Measurements from ENCODE around the gene FAM241A. TPM values are rescaled to one million over a fixed set of nuclear protein-coding genes. Genes with fewer than 3 reads are reported as not detected.
"Not testable (repeated sequence)": the region's sequence is repeated elsewhere in the genome, so short reads cannot be mapped to it uniquely, and the experiment has no call there.

FAM241A gene
- total RNA-seq, 1 donor from 2014 or later, result 0.19 TPM

DNA sequence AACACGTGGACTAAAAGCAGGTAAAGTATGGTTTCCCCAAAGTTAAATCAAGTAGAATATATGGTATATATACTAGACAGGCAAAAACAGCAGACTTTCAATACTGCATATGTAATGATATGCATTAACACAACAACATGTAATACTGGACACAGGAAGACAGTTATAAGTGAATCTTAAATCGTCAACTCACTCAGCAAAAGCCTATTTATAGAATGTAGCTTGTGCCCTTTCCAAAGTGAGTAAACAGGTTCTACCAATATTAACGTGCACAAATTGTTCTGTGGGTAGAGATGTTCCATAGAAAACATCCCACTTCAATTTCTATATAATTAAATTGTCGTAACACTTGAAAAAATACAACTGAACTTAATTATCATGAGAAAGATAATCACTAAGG lies 30.6 kb downstream of the FAM241A start:
- no peaks in the 10 kb centered on the region for H3K36me3 Mint-ChIP-seq (ENCODE audit: unreplicated experiment)
- TF ChIP-seq, protein P1, sequence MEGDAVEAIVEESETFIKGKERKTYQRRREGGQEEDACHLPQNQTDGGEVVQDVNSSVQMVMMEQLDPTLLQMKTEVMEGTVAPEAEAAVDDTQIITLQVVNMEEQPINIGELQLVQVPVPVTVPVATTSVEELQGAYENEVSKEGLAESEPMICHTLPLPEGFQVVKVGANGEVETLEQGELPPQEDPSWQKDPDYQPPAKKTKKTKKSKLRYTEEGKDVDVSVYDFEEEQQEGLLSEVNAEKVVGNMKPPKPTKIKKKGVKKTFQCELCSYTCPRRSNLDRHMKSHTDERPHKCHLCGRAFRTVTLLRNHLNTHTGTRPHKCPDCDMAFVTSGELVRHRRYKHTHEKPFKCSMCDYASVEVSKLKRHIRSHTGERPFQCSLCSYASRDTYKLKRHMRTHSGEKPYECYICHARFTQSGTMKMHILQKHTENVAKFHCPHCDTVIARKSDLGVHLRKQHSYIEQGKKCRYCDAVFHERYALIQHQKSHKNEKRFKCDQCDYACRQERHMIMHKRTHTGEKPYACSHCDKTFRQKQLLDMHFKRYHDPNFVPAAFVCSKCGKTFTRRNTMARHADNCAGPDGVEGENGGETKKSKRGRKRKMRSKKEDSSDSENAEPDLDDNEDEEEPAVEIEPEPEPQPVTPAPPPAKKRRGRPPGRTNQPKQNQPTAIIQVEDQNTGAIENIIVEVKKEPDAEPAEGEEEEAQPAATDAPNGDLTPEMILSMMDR (IDR thresholded peaks at IDR 0.05), result no peak
- H3K27me3 Mint-ChIP-seq (ENCODE audit: unreplicated experiment), result no peaks in the 10 kb centered on the region
- no peak overlapping the region for H3K27ac Mint-ChIP-seq (ENCODE audit: unreplicated experiment)
- H3K4me3 Mint-ChIP-seq (ENCODE audit: unreplicated experiment), result no peak overlapping the region
- DNase-seq (ENCODE audit: extremely low spot score, unreplicated experiment), result no peak
- H3K9me3 Mint-ChIP-seq (ENCODE audit: unreplicated experiment), result no peaks in the 10 kb centered on the region
- peaks cover 4% of the 10 kb centered on the region for H3K4me1 Mint-ChIP-seq (ENCODE audit: unreplicated experiment)

DNA sequence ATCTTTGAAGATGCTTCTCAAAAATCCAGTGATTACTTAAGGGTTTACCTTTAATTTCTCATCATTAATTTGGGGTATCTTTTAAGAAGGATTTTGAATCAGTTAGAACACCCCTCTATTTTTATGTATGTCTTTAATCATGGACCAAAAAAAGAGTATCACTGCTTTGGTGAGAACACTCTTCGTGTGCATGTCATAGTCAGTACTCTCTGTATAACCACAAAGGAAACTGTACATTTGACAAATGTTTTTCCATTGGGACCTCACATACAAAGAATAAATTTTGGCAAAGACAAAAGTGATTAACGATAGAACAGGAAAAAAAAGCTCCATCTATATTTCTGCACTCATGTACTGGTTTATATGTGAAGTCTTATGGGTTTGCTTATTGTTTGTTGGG lies 31.3 kb downstream of the FAM241A start:
- no peaks in the 10 kb centered on the region for H3K4me1 Mint-ChIP-seq (ENCODE audit: unreplicated experiment)
- H3K4me3 Mint-ChIP-seq (ENCODE audit: unreplicated experiment), result no peak overlapping the region
- TF ChIP-seq, protein P1 (IDR thresholded peaks at IDR 0.05), result no peak
- no peaks in the 10 kb centered on the region for H3K36me3 Mint-ChIP-seq (ENCODE audit: unreplicated experiment)
- DNase-seq (ENCODE audit: extremely low spot score, unreplicated experiment), result no peak
- no peak overlapping the region for H3K27ac Mint-ChIP-seq (ENCODE audit: unreplicated experiment)
- no peaks in the 10 kb centered on the region for H3K9me3 Mint-ChIP-seq (ENCODE audit: unreplicated experiment)
- peaks cover 3% of the 10 kb centered on the region for H3K27me3 Mint-ChIP-seq (ENCODE audit: unreplicated experiment)

DNA sequence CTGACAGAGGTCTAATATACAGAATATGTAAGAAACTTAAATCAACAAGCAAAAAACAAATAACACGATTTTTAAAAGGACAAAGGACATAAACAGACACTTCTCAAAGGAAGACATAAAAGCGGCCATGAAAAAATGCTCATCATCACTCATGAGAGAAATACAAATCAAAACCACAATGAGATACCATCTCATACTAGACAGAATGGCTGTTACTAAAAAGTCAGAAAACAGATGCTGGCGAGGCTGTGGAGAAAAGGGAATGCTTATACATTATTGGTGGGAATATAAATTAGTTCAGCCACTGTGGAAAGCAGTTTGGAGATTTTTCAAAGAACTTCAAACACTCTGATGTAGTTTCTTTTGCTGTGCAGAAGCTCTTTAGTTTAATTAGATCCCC lies 33.5 kb downstream of the FAM241A start:
- H3K9me3 Mint-ChIP-seq (ENCODE audit: unreplicated experiment); H3K36me3 Mint-ChIP-seq (ENCODE audit: unreplicated experiment); H3K27me3 Mint-ChIP-seq (ENCODE audit: unreplicated experiment); H3K4me3 Mint-ChIP-seq (ENCODE audit: unreplicated experiment); DNase-seq (ENCODE audit: extremely low spot score, unreplicated experiment); H3K27ac Mint-ChIP-seq (ENCODE audit: unreplicated experiment); H3K4me1 Mint-ChIP-seq (ENCODE audit: unreplicated experiment): not testable (repeated sequence)

DNA sequence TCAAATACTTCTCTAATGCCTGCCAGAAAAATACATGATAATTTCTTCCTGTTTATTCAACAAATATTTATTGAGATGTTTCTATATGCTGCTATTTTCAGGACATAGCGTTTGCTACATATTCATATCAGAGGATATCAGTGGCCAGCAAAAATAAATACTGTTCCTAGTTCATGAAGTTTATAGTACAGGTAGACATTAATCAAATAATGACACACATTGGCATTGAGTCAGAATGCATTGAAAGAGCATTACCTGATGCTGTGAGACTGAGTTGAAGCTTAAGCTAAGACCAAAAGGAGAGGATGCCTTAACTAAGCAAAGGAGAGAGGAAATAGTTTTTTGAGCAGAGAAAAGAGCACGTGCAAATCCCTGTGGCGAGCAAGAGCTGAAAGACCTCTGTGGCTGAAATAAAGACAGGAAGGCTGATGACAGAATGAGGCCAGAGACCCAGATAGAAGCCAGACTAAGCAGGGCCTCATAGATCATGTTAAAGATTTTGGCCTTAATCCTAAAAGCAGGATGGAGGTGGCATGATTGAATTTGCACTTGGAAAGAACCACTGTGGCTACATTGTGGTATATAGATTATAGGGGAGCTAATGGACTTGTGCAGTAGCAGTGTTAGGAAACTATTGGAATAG lies 36.2 kb downstream of the FAM241A start:
- no peak overlapping the region for H3K4me3 Mint-ChIP-seq (ENCODE audit: unreplicated experiment)
- peaks cover 6% of the 10 kb centered on the region for H3K27me3 Mint-ChIP-seq (ENCODE audit: unreplicated experiment)
- no peaks in the 10 kb centered on the region for H3K36me3 Mint-ChIP-seq (ENCODE audit: unreplicated experiment)
- H3K9me3 Mint-ChIP-seq (ENCODE audit: unreplicated experiment), result no peaks in the 10 kb centered on the region
- H3K27ac Mint-ChIP-seq (ENCODE audit: unreplicated experiment), result no peak overlapping the region
- no peak for DNase-seq (ENCODE audit: extremely low spot score, unreplicated experiment)
- H3K4me1 Mint-ChIP-seq (ENCODE audit: unreplicated experiment), result no peaks in the 10 kb centered on the region
- TF ChIP-seq, protein P1 (IDR thresholded peaks at IDR 0.05), result no peak

DNA sequence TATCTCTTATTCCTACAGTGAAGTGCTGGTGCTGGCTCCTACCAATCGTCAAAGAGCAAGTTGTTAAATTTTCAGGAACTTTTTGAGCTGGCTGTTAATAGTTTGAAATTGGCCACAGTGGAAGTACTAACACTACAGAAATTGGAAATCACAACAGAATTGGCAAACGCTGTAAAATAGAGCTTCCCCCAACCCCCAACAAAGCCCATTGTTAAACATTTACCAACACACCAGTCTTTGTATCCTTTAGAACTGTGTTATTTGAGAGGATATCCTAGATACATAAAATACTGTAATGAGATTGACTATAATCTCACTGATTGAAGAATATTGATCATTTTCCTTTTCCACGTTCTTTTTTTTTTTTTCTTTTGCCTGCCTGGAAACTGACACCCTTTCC lies 37.4 kb downstream of the FAM241A start:
- H3K9me3 Mint-ChIP-seq (ENCODE audit: unreplicated experiment), result no peaks in the 10 kb centered on the region
- TF ChIP-seq, protein P1 (IDR thresholded peaks at IDR 0.05), result no peak
- H3K27me3 Mint-ChIP-seq (ENCODE audit: unreplicated experiment), result peaks cover 6% of the 10 kb centered on the region
- H3K4me3 Mint-ChIP-seq (ENCODE audit: unreplicated experiment), result no peak overlapping the region
- no peak for DNase-seq (ENCODE audit: extremely low spot score, unreplicated experiment)
- H3K36me3 Mint-ChIP-seq (ENCODE audit: unreplicated experiment), result no peaks in the 10 kb centered on the region
- H3K27ac Mint-ChIP-seq (ENCODE audit: unreplicated experiment), result no peak overlapping the region
- no peaks in the 10 kb centered on the region for H3K4me1 Mint-ChIP-seq (ENCODE audit: unreplicated experiment)

DNA sequence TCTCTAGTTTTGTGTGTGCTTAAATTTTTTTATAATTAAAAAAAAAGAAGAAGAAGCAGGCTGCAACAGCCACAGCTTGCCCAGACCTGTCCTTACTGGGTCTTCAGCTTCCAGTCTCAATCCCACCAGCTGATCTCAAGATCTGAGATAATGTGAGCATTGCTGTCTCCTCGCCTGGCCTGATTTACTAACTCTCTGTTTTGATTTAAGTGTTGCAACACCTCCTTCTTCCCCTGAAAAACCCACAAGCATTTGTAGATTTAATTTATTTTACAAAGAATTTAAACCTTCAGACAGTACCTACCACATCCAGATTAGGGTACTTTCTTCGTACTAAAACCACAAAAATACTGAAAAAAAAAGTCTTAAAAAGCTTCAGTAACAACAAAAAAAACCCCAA lies 38.0 kb downstream of the FAM241A start:
- TF ChIP-seq, protein P1 (IDR thresholded peaks at IDR 0.05), result no peak
- Mint-ChIP-seq H3K27me3 (ENCODE audit: unreplicated experiment) (peaks cover 6% of the 10 kb centered on the region), H3K4me1 (ENCODE audit: unreplicated experiment) (no peaks in the 10 kb centered on the region), H3K4me3 (ENCODE audit: unreplicated experiment) (no peak overlapping the region), H3K27ac (ENCODE audit: unreplicated experiment) (no peak overlapping the region), H3K9me3 (ENCODE audit: unreplicated experiment) (no peaks in the 10 kb centered on the region), H3K36me3 (ENCODE audit: unreplicated experiment) (no peaks in the 10 kb centered on the region)
- DNase-seq (ENCODE audit: extremely low spot score, unreplicated experiment), result no peak

All from osteocyte (in vitro differentiated cells).